HK-2 (cell line): ENCODE data around the gene ACKR3.

ENCODE experiments used
- DNase-seq: peaks from one replicate; pipeline ENCODE4 v3.0.0-alpha.2; 2018; ENCODE audit not compliant: unreplicated experiment

ACKR3 gene

GRCh38 chr2:236570081-236570868, 650 bp downstream of the ACKR3 start:
- DNase-seq = no peak

GRCh38 chr2:236571145-236571544, 1.5 kb downstream of the ACKR3 start:
- no peak for DNase-seq

GRCh38 chr2:236572482-236572881, 2.9 kb downstream of the ACKR3 start:
- DNase-seq = no peak

GRCh38 chr2:236573066-236573929, 3.7 kb downstream of the ACKR3 start:
- no peak for DNase-seq

- no peak for DNase-seq
These were observed 4.4 kb downstream of the ACKR3 start for GRCh38 chr2:236574000-236574399.

GRCh38 chr2:236574424-236575145, 5.0 kb downstream of the ACKR3 start:
- DNase-seq = no peak

- DNase-seq = no peak
These were observed 5.9 kb downstream of the ACKR3 start for GRCh38 chr2:236575510-236575909.

- DNase-seq = no peak
These were observed 6.5 kb downstream of the ACKR3 start for GRCh38 chr2:236576087-236576486.

GRCh38 chr2:236576953-236577352, 7.3 kb downstream of the ACKR3 start:
- no peak for DNase-seq

GRCh38 chr2:236577481-236578410, 8.1 kb downstream of the ACKR3 start:
- no peak for DNase-seq

- no peak for DNase-seq
These were observed 8.8 kb downstream of the ACKR3 start for GRCh38 chr2:236578411-236578846.

- no peak for DNase-seq
These were observed 9.6 kb downstream of the ACKR3 start for GRCh38 chr2:236579048-236579745.

- no peak for DNase-seq
These were observed 10.2 kb downstream of the ACKR3 start for GRCh38 chr2:236579746-236580315.

GRCh38 chr2:236580746-236581355, 11.2 kb downstream of the ACKR3 start:
- no peak for DNase-seq

- DNase-seq = no peak
These were observed 11.9 kb downstream of the ACKR3 start for GRCh38 chr2:236581546-236581945.

- DNase-seq = no peak
These were observed 13.3 kb downstream of the ACKR3 start for GRCh38 chr2:236582968-236583367.

- DNase-seq = no peak
These were observed 14.1 kb downstream of the ACKR3 start for GRCh38 chr2:236583621-236584203.

- no peak for DNase-seq
These were observed 15.1 kb downstream of the ACKR3 start for GRCh38 chr2:236584521-236585384.
